Transverse colon (tissue), 3 donors: ENCODE results near the gene SLCO1B1.

Experiments
- EP300 ChIP-seq: sonication (generic); formaldehyde crosslinking; IDR thresholded peaks from one replicate; pipeline ENCODE4 v1.6.1; 2017; ENCODE audit warnings: antibody characterized with exemption, low read depth
- TF ChIP-seq, protein P1 (sequence below), 5 experiments: fragments of 200-600 bp in 3 of 5; fragments of 450-650 bp in 2 of 5; sonication (generic) in 3 of 5; IDR thresholded peaks; 1 replicate in 2 of 5; 2 replicates in 3 of 5; pipeline ENCODE4 v1.5.1; 2016 to 2017; ENCODE audit warnings: antibody characterized with exemption in 5 of 5, inconsistent platforms in 3 of 5, mild to moderate bottlenecking in 2 of 5, moderate library complexity in 1 of 5

DNA sequence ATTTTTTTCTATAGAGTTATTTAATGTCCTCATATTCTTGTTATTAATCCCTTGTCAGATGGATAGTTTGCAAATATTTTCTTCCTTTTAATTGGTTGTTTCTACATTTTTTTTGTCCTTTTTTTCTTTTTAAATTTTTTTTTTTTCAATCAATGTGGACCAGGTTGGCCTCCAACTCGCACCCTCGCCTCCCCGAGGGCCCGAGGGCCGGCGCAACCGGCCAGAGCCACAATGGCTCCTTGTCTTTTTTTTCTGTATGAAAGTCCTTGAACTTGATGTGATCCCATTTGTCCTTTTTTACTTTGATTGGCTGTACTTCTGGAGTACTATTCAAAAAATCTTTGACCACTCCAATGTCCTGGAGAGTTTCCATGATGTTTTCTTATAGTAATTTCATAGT lies 17.7 kb upstream of the SLCO1B1 start:
- TF ChIP-seq EP300: no peak
- TF ChIP-seq, protein P1, sequence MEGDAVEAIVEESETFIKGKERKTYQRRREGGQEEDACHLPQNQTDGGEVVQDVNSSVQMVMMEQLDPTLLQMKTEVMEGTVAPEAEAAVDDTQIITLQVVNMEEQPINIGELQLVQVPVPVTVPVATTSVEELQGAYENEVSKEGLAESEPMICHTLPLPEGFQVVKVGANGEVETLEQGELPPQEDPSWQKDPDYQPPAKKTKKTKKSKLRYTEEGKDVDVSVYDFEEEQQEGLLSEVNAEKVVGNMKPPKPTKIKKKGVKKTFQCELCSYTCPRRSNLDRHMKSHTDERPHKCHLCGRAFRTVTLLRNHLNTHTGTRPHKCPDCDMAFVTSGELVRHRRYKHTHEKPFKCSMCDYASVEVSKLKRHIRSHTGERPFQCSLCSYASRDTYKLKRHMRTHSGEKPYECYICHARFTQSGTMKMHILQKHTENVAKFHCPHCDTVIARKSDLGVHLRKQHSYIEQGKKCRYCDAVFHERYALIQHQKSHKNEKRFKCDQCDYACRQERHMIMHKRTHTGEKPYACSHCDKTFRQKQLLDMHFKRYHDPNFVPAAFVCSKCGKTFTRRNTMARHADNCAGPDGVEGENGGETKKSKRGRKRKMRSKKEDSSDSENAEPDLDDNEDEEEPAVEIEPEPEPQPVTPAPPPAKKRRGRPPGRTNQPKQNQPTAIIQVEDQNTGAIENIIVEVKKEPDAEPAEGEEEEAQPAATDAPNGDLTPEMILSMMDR (IDR thresholded peaks at IDR 0.05): no peak
